Stomach smooth muscle (tissue), 2 donors: Measurements from ENCODE around the gene SRGAP2.
"Not testable (repeated sequence)": the region's sequence is repeated elsewhere in the genome, so short reads cannot be mapped to it uniquely, and the experiment has no call there.

Experiments used
- H3K27ac ChIP-seq: one replicate; pipeline ENCODE4 v1.7.0; 2013; ENCODE audit warnings: mild to moderate bottlenecking, low read length, inconsistent platforms
- H3K27me3 ChIP-seq, 2 donors: one replicate each; pipeline ENCODE4 v1.7.0; 2013; ENCODE audit warnings: low read length in 2 of 2; ENCODE audit not compliant: insufficient read depth in 2 of 2, control insufficient read depth in 1 of 2
- H3K36me3 ChIP-seq, 2 donors: one replicate each; pipeline ENCODE4 v1.7.0; 2013; ENCODE audit warnings: low read length in 2 of 2; ENCODE audit not compliant: control insufficient read depth in 2 of 2, insufficient read depth in 2 of 2
- H3K4me1 ChIP-seq: one replicate; pipeline ENCODE4 v1.7.0; 2013; ENCODE audit warnings: low read length; ENCODE audit not compliant: control insufficient read depth, insufficient read depth
- H3K4me3 ChIP-seq, 2 donors: one replicate each; pipeline ENCODE4 v1.7.0; 2013; ENCODE audit warnings: low read length in 2 of 2
- H3K9ac ChIP-seq, 2 donors: one replicate each; pipeline ENCODE4 v1.7.0; 2013; ENCODE audit warnings: low read length in 2 of 2, mild to moderate bottlenecking in 1 of 2
- H3K9me3 ChIP-seq, 2 donors: one replicate each; pipeline ENCODE4 v1.7.0; 2013; ENCODE audit warnings: low read length in 2 of 2; ENCODE audit not compliant: control insufficient read depth in 2 of 2
- donor health status: healthy.
- donor health status: Pancreatic carcinoma.

Gene SRGAP2

GRCh38 chr1:206231989-206232388, 28.6 kb downstream of the SRGAP2 start:
- not testable (repeated sequence) for H3K27me3 ChIP-seq, H3K4me3 ChIP-seq, H3K9me3 ChIP-seq, H3K9ac ChIP-seq, H3K27ac ChIP-seq, H3K4me1 ChIP-seq, H3K36me3 ChIP-seq

GRCh38 chr1:206232970-206233645, 29.8 kb downstream of the SRGAP2 start:
- H3K9ac ChIP-seq, H3K36me3 ChIP-seq, H3K4me3 ChIP-seq, H3K9me3 ChIP-seq, H3K27me3 ChIP-seq, H3K4me1 ChIP-seq, H3K27ac ChIP-seq: not testable (repeated sequence)

DNA sequence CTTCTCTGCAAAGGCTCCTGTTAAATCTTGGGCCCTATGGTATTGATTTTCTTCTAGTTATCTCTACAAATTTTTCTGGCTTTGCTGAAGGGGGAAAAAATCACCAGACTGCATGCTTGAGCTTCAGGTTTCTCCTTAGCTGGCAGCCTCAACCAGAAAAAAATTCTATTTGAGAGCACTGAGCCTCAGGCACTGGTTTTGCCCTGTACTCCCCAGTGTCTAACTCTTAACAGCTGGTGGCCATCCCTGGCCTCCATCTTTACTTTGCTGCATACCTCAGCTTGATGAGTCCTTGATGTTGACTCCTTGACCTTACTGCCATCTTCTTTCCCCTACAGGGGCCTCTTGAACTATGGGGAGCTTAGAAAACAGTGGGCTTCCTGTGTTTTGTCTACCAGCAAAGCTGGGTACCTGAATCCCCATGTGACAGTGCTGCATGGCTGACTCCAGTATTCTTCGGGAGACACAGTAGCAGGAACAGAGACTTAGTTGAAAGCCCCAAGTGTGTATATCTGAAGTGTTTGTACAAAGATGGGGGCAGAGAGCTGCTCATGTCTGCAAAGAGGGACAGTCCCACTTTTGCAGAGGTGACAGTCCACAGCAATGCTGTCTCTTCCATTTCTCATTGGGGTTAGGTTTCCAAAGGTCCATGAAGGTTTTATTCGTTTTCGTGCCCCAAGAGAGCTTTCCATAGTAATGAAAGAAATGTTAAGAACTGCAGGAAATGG, 31.0 kb downstream of the SRGAP2 start:
- not testable (repeated sequence) for H3K9ac ChIP-seq, H3K4me3 ChIP-seq, H3K36me3 ChIP-seq, H3K27ac ChIP-seq, H3K4me1 ChIP-seq, H3K27me3 ChIP-seq, H3K9me3 ChIP-seq

GRCh38 chr1:206235190-206235589, 31.8 kb downstream of the SRGAP2 start:
- not testable (repeated sequence) for H3K4me3 ChIP-seq, H3K9me3 ChIP-seq, H3K4me1 ChIP-seq, H3K36me3 ChIP-seq, H3K27ac ChIP-seq, H3K9ac ChIP-seq, H3K27me3 ChIP-seq

DNA sequence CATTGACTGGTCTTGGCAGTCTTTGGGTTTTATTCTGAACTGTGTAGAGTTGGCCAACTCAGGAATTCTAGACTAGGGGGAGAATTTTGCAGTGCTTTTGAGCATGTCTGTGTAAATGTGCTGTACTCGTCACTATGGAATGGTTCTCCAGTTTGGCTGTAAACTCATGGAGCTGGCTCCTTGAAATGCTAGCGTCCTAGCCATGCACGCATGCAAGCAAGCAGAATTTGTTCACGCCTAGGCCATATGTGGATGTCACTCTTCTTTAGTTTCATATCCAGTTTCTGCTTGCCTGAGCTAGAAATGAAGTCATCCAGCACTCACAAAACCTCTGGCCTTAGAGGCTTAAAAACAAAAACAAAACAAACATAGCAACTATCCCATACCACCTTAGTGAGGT, 36.9 kb downstream of the SRGAP2 start:
- not testable (repeated sequence) for H3K36me3 ChIP-seq, H3K27ac ChIP-seq, H3K9ac ChIP-seq, H3K4me3 ChIP-seq, H3K4me1 ChIP-seq, H3K9me3 ChIP-seq, H3K27me3 ChIP-seq

GRCh38 chr1:206243335-206243734, 40.0 kb downstream of the SRGAP2 start:
- H3K9ac ChIP-seq, H3K27ac ChIP-seq, H3K9me3 ChIP-seq, H3K27me3 ChIP-seq, H3K4me3 ChIP-seq, H3K4me1 ChIP-seq, H3K36me3 ChIP-seq: not testable (repeated sequence)

DNA sequence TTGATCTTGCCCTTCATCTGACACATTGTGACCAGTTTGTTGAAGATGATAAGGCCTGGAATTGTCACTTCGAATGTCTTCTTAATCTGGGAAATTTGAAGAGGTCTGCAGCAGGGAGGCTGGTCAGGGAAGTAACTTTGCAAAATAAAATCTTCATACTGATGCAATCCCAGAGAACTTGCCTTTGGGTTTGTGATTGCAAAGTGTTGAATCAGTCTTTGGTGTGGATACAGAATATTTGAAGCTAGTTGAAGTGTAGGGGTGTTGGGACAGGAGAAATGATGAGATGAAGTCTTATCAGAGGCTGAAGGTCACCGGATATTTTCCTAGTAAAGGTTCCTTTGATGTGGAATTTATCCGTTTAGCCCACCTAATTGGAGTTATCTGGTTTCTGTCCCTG, 42.1 kb downstream of the SRGAP2 start:
- H3K9ac ChIP-seq, H3K36me3 ChIP-seq, H3K4me3 ChIP-seq, H3K9me3 ChIP-seq, H3K4me1 ChIP-seq, H3K27ac ChIP-seq, H3K27me3 ChIP-seq: not testable (repeated sequence)

DNA sequence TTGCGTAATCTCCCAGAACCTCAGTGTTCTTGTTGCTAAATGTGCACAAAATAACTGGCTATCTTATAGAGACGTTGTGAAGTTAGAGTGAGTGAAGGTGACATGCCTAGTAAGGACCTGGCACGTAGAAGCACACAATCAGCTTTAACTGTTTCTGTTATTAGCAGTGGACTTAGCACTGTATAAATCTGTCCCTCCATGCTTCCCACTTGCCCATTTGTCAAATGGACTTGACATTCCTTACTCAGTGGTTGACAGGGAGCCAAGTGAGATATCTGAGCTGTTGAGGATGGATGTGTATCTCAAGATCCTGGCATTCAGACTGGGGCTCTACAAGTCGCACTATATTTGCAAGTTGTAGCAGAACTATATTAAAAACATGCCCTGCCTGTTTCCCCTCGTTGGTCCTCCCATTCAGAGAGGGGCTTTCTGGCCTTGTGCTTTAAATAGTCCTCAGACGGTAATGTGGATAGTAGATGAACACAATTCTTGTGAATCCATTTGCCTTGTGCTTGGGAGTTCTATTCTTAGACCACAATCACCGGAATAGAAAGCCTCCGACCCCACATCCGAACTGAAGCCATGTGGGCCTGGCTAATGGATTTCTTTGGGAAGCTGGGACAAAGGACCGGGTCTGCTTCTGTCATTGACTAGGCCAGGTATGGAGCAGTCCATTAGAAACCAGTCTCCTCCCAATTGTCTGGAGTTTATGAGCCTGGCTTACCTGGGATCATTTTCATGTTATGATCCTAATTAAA, 43.0 kb downstream of the SRGAP2 start:
- not testable (repeated sequence) for H3K9me3 ChIP-seq, H3K4me1 ChIP-seq, H3K4me3 ChIP-seq, H3K27ac ChIP-seq, H3K36me3 ChIP-seq, H3K27me3 ChIP-seq, H3K9ac ChIP-seq

DNA sequence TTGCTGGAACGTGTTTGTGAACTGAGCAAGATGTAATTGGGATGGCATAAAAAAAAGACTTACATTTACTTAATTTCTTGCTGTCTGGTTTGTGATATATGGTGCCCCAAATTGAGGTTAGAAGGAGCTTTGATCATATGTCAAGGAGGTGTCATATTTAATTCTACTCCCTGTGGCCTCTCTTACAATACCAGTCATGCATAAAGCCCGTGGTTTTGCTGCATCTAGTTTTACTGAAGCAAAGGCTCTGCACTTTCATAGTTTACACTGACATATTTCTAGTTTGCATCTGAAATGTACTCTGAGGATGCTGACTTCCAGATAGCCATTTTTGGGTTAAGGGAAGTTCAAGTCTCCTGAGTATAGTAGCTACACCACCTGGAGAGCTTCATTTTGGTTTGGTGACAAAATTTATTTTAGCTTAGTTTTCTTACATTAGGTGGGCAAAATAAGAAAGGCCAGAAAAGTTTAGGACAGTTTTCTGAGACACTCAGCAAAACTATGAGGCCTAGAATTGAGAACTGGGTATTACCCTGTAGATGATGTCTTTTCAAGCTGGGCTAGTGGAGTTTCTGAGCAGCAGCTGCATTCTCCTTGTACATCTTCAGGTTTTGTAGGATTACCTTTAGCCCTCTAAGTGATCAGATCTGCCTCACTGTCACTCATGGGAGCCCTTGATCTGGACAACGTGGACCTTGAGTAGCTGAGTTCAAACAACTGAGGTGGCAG, 47.8 kb downstream of the SRGAP2 start:
- H3K9ac ChIP-seq, H3K4me3 ChIP-seq, H3K27me3 ChIP-seq, H3K9me3 ChIP-seq, H3K36me3 ChIP-seq, H3K27ac ChIP-seq, H3K4me1 ChIP-seq: not testable (repeated sequence)

DNA sequence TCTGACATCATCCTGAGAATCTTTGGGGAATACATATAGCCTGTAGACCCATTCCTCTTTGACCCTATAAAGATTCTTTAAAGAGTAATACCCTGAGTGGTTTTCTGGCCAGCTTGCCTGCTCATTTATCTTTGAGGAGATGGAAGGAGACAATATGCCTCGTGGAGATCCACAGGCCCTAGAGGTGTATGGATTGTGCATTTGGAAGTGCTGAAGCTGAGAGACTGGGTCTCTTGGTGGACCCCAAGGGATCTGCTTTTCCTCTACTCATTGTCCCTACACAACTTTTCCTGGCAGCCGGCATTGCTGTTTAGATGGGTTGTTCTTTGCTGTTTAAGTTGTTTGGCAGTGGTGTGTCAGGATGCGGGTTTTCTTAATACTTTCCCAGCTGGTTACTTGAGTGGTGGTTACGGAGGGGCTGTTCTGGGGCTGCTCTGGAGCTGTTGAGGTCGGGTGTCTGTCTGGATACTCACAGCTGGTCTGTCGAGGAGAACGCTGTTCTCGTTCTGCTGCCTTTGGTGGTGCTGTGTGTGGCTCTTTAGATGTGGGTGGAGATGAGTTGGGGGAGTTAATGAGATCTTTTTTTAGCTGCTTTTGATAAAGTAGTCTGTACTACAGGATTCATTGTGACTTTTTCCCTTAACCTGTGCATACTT, 49.5 kb downstream of the SRGAP2 start:
- not testable (repeated sequence) for H3K4me3 ChIP-seq, H3K4me1 ChIP-seq, H3K27ac ChIP-seq, H3K36me3 ChIP-seq, H3K9ac ChIP-seq, H3K9me3 ChIP-seq, H3K27me3 ChIP-seq
